Measurements from ENCODE around the gene MFN2.

DNA sequence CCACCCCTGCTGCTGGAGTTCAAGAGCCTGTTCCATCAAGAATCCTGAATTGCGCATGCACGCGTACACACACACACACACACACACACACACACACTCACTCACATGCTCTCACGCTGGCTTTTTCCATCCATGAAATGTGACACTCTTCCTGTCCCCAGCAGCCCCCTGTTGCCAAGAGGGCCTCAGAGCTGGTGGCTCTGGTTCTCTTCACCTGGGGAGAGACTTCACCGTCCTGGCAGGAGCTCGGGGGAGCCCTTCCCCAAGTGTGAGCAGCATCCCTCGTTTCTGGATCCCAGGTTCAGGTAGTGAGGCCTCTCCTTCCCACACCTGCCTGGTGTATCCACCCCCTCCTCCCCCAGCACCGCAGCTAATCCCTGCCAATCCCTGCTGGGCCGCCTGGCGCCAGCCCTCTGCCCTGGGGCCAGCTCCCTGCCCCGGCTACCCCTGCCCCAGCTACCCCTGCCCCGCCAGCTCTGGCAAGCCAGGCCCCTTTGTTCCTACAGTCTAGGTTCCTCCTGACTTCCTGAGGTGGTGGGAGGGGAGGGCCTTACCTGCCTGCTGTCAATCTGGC lies 35.8 kb upstream of the MFN2 start:
- TF ChIP-seq, protein P1, sequence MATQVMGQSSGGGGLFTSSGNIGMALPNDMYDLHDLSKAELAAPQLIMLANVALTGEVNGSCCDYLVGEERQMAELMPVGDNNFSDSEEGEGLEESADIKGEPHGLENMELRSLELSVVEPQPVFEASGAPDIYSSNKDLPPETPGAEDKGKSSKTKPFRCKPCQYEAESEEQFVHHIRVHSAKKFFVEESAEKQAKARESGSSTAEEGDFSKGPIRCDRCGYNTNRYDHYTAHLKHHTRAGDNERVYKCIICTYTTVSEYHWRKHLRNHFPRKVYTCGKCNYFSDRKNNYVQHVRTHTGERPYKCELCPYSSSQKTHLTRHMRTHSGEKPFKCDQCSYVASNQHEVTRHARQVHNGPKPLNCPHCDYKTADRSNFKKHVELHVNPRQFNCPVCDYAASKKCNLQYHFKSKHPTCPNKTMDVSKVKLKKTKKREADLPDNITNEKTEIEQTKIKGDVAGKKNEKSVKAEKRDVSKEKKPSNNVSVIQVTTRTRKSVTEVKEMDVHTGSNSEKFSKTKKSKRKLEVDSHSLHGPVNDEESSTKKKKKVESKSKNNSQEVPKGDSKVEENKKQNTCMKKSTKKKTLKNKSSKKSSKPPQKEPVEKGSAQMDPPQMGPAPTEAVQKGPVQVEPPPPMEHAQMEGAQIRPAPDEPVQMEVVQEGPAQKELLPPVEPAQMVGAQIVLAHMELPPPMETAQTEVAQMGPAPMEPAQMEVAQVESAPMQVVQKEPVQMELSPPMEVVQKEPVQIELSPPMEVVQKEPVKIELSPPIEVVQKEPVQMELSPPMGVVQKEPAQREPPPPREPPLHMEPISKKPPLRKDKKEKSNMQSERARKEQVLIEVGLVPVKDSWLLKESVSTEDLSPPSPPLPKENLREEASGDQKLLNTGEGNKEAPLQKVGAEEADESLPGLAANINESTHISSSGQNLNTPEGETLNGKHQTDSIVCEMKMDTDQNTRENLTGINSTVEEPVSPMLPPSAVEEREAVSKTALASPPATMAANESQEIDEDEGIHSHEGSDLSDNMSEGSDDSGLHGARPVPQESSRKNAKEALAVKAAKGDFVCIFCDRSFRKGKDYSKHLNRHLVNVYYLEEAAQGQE (IDR thresholded peaks at IDR 0.05) = no peak
- TF ChIP-seq, protein P2, sequence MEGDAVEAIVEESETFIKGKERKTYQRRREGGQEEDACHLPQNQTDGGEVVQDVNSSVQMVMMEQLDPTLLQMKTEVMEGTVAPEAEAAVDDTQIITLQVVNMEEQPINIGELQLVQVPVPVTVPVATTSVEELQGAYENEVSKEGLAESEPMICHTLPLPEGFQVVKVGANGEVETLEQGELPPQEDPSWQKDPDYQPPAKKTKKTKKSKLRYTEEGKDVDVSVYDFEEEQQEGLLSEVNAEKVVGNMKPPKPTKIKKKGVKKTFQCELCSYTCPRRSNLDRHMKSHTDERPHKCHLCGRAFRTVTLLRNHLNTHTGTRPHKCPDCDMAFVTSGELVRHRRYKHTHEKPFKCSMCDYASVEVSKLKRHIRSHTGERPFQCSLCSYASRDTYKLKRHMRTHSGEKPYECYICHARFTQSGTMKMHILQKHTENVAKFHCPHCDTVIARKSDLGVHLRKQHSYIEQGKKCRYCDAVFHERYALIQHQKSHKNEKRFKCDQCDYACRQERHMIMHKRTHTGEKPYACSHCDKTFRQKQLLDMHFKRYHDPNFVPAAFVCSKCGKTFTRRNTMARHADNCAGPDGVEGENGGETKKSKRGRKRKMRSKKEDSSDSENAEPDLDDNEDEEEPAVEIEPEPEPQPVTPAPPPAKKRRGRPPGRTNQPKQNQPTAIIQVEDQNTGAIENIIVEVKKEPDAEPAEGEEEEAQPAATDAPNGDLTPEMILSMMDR (IDR thresholded peaks at IDR 0.05; ENCODE audit: low read depth, low read length, missing input control) = no peak

Measured in liver (tissue), 2 donors.